Retina (tissue), 1 donor: ENCODE results near the gene CEACAM7.
"Not testable (repeated sequence)": the region's sequence is repeated elsewhere in the genome, so short reads cannot be mapped to it uniquely, and the experiment has no call there.

Experiments used
- DNase-seq: peaks from one replicate; pipeline ENCODE4 v3.0.0-alpha.2; 2016

CEACAM7 gene

DNA sequence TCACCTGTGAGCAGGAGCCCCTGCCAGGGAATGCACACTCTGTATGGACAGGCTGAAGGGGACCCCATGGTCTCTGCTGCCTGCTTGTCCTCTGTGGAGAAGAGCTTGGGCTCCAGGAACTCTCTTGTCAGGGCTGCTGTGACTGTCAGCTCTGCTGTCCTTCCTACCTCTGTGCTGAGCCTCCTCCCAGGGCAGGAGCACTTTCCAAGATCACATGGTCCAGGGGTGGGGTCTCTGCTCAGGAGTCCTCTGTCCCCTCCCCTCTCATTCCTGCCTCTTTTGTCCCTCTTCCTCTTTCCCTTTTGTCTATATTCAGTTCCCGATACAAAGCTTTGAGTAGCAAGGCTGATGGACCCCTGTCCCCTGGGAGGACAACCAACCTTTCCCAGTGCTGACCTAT is at the start of gene CEACAM7:
TSS of gene CEACAM7 (minus strand) at position 173 of the 400 bp plus-strand sequence. CDS start at position 68, 105 bp downstream.
- no peak for DNase-seq

DNA sequence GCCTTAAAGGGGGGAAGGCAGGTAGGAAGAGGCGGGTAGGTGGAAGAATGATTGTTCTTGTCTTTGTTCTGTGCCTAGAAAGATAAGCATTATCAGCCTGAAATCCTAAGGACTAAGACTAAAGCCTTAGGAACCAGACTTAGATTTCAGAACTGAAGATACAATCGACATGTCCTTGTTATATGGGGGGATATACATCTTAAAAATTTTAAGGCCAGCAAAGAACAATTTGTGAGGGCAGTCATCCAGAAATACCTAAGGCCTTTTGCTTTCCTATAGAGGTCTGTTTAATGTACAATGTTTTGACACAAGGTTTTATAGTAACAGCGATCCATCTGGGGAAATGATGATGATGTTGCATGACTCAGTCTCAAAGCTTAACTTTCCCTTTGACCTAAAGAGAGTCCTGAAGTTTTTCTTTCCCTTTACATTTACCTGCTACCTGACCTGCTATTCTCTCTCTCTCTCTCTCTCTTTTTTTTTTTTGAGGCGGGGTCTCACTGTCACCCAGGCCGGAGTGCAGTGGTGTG is 47.1 kb upstream of the CEACAM7 start:
- DNase-seq: no peak

DNA sequence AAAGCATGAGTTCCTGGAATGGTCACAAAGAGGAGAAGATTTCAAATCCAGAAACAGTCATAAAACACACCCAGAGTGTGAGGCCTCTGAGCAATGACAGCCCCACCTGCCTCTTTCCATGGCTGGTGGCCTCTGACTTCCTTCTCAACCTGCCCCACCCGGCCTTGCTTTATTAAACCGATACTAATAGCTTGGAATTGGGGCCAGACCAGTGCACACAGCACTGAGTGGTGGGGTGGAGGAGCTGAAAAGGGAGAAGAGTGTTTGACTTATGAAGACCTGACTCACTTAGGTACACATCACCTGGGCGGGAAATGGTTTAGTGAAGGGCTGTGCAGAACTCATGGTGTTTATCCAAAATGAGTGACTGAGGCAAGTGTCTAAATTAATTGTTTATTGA is 46.5 kb upstream of the CEACAM7 start:
- DNase-seq: no peak

DNA sequence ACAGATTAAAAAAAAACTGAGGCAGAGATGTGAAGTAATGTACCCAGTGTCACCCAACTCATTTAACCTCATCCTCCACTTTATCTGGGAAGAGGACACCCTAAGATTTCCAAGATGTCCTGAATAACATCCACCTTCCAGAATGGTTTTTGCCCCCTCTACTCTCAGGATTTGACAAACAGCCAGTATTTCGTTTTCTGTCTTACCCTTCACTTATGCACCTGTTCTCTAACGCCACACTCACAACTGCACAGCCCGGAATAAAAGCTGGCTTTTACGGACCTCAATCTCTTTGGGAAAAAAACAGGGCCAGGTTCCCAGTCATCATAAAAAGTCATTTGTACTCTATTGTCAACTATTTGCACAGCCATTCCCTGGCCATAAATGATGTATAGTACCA is 46.1 kb upstream of the CEACAM7 start:
- DNase-seq: no peak

DNA sequence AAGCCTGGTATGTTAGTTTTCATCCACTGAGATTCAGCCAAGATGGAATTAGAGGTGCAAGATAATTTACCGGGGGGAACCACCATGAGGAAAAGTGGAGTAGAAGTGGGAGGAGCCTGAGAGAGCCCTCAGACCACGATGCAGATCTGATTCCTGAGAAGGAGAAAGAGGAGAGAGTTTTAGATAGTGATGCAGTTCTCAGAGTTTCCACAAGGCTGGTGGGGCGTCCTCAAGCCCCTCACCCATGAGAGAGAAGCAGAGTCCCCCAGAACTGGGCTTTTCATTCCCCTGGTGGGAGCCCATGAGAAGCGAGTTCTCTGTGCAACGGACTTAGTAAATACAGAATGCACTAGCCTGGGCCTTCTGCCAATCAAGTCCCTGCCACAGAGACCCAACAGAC is 38.4 kb upstream of the CEACAM7 start:
- DNase-seq: no peak

DNA sequence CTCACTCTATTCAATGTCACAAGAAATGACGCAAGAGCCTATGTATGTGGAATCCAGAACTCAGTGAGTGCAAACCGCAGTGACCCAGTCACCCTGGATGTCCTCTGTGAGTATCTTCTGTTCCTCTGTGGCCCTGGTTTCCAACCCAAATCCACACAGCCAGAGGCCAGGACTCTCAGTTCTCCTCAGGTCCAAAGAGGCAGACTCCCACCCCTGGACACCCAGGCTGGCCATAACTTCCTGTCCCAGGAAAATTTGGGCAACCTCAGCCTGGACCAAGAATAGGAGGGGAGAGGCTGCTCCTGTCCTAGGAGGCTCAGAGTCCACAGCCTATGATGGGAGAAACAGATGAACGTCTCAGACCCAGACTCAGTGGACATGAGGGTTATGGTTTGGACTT is 32.0 kb upstream of the CEACAM7 start:
- no peak for DNase-seq

DNA sequence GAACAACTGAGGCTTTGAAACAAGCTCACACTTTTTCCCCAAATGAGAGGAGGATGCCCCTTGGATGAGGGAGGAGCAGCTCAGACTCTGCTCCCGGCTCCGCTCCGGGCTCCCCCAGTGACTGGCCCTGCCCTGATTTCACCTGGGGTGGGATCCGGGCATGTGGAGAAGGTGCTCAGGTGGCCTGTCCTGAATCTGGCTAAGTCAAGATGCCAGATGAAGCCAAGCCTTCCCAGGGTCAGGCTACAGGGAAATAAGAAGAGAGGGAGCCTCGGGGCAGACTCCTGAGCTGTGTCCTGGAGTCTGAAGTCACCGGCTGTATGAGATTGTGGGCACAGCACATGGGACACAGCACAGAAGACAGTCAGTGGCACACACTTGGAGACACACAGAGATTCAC is 30.7 kb upstream of the CEACAM7 start:
- no peak for DNase-seq

DNA sequence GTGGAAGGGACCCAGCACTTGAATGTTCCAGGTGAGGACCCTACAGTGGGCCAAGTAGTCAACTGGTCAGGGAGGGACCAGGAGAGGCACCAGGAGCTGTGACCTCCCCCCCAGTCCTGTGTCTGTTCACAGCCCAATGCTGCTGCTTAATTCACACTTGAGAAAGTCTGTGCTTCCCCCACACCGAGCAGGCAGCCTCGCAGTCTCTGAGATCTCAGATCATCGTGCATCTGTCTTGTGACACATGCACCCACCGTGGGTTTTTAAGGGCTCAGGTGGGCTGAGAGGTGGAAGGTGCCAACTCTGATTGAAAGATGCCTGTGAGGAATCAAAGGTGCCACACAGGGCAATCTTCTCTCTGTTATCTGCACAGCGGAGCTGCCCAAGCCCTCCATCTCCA is 26.5 kb upstream of the CEACAM7 start:
- no peak for DNase-seq

DNA sequence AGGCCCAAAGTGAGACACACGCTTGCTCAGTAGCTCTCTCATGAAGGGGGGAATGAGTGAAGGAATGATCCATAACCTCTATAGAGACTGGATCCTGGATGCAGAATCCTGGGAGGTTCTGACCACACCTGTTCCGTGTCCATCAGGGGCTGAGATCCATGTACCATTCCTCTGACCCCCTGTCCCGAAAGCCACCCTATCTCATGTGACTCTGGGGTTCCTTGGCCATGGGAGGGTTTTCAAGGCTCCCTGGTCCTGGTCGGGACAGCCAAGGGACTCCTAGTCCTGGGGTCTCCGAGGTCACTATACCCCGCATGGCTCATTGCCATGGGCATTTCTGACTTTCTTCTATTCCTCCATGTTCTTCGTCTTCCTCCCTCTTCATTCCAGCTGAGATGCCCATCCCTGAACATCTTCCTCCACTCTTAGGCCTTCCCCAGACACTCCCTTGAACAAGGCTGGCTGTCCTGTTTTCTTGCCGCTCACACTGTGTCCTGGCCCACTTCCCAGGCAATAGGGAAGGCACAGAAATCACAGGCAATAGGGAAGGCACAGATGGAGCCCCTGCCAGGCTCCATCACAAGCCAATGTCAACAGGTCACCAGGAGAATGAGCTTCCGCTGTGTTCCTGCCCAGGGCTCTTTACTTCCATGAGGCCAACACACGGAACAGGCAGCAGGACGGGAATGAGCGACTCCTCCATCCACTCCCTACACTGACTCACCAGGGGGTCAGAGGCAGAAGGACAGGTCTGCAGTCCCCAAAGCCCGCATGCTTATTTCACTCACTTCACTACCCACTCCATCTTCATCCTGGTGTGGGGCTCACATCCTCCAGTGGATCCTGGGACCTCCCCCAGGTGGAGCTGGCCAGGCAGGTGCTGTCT is 23.5 kb upstream of the CEACAM7 start:
- no peak for DNase-seq

DNA sequence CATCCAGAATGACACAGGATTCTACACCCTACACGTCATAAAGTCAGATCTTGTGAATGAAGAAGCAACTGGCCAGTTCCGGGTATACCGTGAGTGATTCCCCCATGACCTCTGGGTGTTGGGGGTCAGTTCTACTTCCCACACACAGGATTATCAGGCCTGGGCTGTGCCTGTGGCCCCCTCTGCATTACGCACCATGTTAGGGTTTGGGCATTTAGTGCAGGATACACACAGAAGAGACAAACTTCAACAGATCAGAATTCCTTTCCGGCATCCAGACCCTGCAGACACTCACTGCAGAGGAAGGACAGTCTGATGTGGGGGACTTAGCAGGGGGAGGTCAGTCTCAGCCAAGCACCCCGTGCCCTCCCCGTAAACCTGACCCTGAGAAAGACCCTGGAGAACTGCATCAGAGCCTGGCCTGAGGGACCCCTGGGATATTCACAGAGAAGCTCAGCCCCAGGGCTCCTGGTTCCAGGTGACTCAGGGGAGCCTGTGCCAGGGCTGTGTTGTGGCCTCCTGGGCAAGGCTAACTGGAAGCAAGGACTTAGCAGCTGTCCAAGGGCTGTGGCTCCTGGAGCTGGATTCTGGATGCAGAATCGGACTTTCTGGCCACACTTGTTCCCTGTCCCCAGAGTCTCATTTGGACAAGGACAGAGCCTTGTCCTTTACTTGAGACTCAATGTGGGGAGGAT is 22.0 kb upstream of the CEACAM7 start:
- no peak for DNase-seq

DNA sequence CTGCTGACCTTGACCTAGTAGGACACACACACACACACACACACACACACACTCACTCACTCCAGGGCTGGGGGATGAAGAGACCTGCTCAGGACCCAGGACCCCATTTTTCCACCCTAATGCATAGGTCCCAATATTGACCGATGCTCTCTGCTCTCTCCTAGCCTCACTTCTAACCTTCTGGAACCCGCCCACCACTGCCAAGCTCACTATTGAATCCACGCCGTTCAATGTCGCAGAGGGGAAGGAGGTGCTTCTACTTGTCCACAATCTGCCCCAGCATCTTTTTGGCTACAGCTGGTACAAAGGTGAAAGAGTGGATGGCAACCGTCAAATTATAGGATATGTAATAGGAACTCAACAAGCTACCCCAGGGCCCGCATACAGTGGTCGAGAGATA is 21.4 kb upstream of the CEACAM7 start:
- DNase-seq: not testable (repeated sequence)

DNA sequence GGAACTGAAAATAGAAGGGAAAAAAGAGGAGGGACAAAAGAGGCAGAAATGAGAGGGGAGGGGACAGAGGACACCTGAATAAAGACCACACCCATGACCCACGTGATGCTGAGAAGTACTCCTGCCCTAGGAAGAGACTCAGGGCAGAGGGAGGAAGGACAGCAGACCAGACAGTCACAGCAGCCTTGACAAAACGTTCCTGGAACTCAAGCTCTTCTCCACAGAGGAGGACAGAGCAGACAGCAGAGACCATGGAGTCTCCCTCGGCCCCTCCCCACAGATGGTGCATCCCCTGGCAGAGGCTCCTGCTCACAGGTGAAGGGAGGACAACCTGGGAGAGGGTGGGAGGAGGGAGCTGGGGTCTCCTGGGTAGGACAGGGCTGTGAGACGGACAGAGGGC is 20.4 kb upstream of the CEACAM7 start, which contains the start of gene CEACAM5:
TSS of gene CEACAM5 (plus strand) at position 146 of the 400 bp plus-strand sequence. CDS start at position 252, 106 bp downstream.
- DNase-seq: no peak

DNA sequence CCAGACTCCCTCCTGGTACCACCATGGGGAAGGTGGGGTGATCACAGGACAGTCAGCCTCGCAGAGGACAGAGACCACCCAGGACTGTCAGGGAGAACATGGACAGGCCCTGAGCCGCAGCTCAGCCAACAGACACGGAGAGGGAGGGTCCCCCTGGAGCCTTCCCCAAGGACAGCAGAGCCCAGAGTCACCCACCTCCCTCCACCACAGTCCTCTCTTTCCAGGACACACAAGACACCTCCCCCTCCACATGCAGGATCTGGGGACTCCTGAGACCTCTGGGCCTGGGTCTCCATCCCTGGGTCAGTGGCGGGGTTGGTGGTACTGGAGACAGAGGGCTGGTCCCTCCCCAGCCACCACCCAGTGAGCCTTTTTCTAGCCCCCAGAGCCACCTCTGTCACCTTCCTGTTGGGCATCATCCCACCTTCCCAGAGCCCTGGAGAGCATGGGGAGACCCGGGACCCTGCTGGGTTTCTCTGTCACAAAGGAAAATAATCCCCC is 19.9 kb upstream of the CEACAM7 start:
- DNase-seq: no peak

DNA sequence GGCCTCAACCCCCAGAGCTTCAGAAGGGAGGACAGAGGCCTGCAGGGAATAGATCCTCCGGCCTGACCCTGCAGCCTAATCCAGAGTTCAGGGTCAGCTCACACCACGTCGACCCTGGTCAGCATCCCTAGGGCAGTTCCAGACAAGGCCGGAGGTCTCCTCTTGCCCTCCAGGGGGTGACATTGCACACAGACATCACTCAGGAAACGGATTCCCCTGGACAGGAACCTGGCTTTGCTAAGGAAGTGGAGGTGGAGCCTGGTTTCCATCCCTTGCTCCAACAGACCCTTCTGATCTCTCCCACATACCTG is 19.4 kb upstream of the CEACAM7 start:
- no peak for DNase-seq

DNA sequence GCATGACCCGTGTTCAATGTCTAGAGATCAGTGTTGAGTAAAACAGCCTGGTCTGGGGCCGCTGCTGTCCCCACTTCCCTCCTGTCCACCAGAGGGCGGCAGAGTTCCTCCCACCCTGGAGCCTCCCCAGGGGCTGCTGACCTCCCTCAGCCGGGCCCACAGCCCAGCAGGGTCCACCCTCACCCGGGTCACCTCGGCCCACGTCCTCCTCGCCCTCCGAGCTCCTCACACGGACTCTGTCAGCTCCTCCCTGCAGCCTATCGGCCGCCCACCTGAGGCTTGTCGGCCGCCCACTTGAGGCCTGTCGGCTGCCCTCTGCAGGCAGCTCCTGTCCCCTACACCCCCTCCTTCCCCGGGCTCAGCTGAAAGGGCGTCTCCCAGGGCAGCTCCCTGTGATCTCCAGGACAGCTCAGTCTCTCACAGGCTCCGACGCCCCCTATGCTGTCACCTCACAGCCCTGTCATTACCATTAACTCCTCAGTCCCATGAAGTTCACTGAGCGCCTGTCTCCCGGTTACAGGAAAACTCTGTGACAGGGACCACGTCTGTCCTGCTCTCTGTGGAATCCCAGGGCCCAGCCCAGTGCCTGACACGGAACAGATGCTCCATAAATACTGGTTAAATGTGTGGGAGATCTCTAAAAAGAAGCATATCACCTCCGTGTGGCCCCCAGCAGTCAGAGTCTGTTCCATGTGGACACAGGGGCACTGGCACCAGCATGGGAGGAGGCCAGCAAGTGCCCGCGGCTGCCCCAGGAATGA is 18.9 kb upstream of the CEACAM7 start:
- peak; percentile 46 for DNase-seq

DNA sequence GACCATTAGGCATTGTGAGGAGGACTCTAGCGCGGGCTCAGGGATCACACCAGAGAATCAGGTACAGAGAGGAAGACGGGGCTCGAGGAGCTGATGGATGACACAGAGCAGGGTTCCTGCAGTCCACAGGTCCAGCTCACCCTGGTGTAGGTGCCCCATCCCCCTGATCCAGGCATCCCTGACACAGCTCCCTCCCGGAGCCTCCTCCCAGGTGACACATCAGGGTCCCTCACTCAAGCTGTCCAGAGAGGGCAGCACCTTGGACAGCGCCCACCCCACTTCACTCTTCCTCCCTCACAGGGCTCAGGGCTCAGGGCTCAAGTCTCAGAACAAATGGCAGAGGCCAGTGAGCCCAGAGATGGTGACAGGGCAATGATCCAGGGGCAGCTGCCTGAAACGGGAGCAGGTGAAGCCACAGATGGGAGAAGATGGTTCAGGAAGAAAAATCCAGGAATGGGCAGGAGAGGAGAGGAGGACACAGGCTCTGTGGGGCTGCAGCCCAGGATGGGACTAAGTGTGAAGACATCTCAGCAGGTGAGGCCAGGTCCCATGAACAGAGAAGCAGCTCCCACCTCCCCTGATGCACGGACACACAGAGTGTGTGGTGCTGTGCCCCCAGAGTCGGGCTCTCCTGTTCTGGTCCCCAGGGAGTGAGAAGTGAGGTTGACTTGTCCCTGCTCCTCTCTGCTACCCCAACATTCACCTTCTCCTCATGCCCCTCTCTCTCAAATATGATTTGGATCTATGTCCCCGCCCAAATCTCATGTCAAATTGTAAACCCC is 17.5 kb upstream of the CEACAM7 start:
- no peak for DNase-seq

DNA sequence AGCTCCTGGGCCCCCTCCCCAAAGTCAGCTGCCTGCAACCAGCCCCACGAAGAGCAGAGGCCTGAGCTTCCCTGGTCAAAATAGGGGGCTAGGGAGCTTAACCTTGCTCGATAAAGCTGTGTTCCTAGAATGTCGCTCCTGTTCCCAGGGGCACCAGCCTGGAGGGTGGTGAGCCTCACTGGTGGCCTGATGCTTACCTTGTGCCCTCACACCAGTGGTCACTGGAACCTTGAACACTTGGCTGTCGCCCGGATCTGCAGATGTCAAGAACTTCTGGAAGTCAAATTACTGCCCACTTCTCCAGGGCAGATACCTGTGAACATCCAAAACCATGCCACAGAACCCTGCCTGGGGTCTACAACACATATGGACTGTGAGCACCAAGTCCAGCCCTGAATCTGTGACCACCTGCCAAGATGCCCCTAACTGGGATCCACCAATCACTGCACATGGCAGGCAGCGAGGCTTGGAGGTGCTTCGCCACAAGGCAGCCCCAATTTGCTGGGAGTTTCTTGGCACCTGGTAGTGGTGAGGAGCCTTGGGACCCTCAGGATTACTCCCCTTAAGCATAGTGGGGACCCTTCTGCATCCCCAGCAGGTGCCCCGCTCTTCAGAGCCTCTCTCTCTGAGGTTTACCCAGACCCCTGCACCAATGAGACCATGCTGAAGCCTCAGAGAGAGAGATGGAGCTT is 15.7 kb upstream of the CEACAM7 start:
- DNase-seq: no peak

DNA sequence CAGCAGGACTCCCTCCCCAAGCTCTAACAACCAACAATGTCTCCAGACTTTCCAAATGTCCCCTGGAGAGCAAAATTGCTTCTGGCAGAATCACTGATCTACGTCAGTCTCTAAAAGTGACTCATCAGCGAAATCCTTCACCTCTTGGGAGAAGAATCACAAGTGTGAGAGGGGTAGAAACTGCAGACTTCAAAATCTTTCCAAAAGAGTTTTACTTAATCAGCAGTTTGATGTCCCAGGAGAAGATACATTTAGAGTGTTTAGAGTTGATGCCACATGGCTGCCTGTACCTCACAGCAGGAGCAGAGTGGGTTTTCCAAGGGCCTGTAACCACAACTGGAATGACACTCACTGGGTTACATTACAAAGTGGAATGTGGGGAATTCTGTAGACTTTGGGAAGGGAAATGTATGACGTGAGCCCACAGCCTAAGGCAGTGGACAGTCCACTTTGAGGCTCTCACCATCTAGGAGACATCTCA is 14.1 kb upstream of the CEACAM7 start:
- no peak for DNase-seq

DNA sequence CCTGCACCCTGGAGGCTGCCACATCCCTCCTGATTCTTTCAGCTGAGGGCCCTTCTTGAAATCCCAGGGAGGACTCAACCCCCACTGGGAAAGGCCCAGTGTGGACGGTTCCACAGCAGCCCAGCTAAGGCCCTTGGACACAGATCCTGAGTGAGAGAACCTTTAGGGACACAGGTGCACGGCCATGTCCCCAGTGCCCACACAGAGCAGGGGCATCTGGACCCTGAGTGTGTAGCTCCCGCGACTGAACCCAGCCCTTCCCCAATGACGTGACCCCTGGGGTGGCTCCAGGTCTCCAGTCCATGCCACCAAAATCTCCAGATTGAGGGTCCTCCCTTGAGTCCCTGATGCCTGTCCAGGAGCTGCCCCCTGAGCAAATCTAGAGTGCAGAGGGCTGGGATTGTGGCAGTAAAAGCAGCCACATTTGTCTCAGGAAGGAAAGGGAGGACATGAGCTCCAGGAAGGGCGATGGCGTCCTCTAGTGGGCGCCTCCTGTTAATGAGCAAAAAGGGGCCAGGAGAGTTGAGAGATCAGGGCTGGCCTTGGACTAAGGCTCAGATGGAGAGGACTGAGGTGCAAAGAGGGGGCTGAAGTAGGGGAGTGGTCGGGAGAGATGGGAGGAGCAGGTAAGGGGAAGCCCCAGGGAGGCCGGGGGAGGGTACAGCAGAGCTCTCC is 13.5 kb upstream of the CEACAM7 start:
- no peak for DNase-seq

DNA sequence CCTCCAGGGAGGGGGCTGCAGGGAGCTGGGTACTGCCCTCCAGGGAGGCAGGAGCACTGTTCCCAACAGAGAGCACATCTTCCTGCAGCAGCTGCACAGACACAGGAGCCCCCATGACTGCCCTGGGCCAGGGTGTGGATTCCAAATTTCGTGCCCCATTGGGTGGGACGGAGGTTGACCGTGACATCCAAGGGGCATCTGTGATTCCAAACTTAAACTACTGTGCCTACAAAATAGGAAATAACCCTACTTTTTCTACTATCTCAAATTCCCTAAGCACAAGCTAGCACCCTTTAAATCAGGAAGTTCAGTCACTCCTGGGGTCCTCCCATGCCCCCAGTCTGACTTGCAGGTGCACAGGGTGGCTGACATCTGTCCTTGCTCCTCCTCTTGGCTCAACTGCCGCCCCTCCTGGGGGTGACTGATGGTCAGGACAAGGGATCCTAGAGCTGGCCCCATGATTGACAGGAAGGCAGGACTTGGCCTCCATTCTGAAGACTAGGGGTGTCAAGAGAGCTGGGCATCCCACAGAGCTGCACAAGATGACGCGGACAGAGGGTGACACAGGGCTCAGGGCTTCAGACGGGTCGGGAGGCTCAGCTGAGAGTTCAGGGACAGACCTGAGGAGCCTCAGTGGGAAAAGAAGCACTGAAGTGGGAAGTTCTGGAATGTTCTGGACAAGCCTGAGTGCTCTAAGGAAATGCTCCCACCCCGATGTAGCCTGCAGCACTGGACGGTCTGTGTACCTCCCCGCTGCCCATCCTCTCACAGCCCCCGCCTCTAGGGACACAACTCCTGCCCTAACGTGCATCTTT is 12.5 kb upstream of the CEACAM7 start:
- no peak for DNase-seq
